ENCODE measurements around the gene PLCL2.

PLCL2 gene

GRCh38 chr3:17132286-17133115 is 247.7 kb downstream of the PLCL2 start:
- DNase-seq = no peak

DNA sequence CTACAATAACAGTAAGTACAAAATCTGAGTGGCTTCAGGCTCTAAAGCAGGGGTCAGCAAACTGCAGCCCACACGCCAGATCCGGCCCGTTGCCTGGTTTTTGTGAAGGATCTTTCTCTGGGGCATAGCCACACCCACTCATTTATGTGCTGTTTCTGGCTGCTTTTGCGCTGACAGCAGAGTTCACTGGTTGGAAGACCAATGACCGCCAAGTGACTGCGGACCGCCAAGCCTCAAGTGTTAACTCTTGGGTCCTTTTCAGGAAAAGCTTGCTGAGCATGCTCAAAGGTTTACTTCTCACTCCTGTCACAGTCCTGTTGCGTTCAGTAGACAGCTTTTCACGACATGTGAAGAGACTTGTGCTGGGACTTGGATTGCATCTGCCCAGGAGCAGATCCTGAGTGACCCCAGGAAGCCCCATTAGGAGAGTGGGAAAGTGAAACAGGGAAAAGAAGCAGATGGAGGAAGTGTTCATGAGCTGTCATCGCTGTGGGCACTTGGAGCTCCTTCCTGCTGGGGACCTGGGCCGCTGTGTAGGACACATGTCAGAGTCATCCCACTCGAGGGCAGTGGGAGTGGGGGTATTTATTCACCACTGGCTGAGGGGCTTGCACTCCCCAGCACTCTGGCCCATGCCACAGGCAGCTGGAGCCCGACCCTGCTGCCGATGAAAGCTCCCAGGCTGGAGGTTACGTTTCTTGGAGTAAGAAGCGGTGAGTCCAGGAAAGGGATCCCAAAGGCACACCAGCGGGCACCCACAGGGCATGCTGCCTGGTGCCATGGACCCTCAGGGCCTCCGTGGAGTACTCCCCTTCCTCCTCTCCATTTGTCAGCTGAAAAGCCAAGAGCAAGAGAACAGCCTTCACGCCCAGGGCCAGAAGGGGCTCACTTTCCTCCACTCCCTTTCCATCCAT is 249.1 kb downstream of the PLCL2 start:
- no peak for DNase-seq

GRCh38 chr3:17135696-17136095 is 250.9 kb downstream of the PLCL2 start:
- no peak for DNase-seq

- no peak for DNase-seq
Measured at GRCh38 chr3:17136136-17136721, 251.5 kb downstream of the PLCL2 start.

GRCh38 chr3:17137321-17137826 is 252.6 kb downstream of the PLCL2 start:
- DNase-seq = no peak

- no peak for DNase-seq
Measured at GRCh38 chr3:17138246-17139039, 253.7 kb downstream of the PLCL2 start.

Measured in stimulated activated CD4-positive, alpha-beta T cell treated with anti-CD3 and anti-CD28 coated beads, Interleukin-4, amount 100 ng/mL, for 24 hours (primary cell).